Measurements from ENCODE around the gene ZNF579. TPM values are rescaled to one million over a fixed set of nuclear protein-coding genes. Genes with fewer than 3 reads are reported as not detected.

The ZNF579 gene
- total and polyA plus RNA-seq, 2 of the 13 experiments (the other 11 are each of a cell fraction or from before 2014, with no cell fraction given), result 2.1 to 2.9 TPM

DNA sequence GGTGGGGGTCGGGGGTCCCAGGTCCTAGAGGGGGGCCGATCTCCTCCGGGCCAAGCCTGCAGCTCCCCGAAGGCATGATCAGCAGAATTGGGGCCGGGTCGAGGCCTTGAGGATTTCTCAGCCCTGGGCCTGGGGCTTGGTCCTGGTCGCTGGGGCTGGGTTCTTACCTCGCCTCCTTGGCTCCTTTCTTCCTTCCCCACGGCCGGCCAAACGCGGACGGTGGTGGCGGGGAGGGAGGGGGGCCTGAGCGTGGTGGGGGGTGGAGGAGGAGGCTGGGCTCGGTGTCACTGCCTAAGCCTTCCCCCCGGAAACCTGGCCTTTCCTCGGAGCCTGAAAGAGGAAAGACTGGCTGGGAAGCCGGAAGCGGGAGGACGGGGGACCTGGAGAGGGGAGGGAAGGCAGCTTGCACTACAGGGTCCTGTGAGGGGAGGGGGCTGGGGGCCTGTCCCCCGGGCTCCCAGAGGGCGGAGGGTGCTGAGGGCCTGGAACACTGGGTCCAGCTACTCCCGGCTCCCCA is at the start of gene ZNF579 (continued):
- no peak for TF ChIP-seq ZBTB4 (CRISPR knock-in tag; IDR thresholded peaks at IDR 0.05; ENCODE audit: borderline replicate concordance)
- TF ChIP-seq SP1 (IDR thresholded peaks at IDR 0.05), result no peak
- peak; percentile 69; the same call in 1 of the 2 replicates for TF ChIP-seq SP1 (CRISPR knock-in tag; IDR thresholded peaks at IDR 0.05)
- TF ChIP-seq ZEB1 (IDR thresholded peaks at IDR 0.05; ENCODE audit: insufficient replicate concordance, low read depth), result peak; percentile 25
- no peak for TF ChIP-seq NR2F1 (CRISPR knock-in tag; IDR thresholded peaks at IDR 0.05)
- TF ChIP-seq ZNF773 (CRISPR knock-in tag; IDR thresholded peaks at IDR 0.05; ENCODE audit: borderline replicate concordance), result no peak
- no peak for TF ChIP-seq MIXL1 (CRISPR knock-in tag; IDR thresholded peaks at IDR 0.05)
- TF ChIP-seq, protein P1, sequence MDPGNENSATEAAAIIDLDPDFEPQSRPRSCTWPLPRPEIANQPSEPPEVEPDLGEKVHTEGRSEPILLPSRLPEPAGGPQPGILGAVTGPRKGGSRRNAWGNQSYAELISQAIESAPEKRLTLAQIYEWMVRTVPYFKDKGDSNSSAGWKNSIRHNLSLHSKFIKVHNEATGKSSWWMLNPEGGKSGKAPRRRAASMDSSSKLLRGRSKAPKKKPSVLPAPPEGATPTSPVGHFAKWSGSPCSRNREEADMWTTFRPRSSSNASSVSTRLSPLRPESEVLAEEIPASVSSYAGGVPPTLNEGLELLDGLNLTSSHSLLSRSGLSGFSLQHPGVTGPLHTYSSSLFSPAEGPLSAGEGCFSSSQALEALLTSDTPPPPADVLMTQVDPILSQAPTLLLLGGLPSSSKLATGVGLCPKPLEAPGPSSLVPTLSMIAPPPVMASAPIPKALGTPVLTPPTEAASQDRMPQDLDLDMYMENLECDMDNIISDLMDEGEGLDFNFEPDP (CRISPR knock-in tag; conservative IDR thresholded peaks at IDR 0.05), result no peak
- TF ChIP-seq, protein P2, sequence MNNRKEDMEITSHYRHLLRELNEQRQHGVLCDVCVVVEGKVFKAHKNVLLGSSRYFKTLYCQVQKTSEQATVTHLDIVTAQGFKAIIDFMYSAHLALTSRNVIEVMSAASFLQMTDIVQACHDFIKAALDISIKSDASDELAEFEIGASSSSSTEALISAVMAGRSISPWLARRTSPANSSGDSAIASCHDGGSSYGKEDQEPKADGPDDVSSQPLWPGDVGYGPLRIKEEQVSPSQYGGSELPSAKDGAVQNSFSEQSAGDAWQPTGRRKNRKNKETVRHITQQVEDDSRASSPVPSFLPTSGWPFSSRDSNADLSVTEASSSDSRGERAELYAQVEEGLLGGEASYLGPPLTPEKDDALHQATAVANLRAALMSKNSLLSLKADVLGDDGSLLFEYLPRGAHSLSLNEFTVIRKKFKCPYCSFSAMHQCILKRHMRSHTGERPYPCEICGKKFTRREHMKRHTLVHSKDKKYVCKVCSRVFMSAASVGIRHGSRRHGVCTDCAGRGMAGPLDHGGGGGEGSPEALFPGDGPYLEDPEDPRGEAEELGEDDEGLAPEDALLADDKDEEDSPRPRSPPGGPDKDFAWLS (CRISPR knock-in tag; IDR thresholded peaks at IDR 0.05; ENCODE audit: borderline replicate concordance), result no peak
- no peak for TF ChIP-seq ZNF432 (CRISPR knock-in tag; IDR thresholded peaks at IDR 0.05; ENCODE audit: borderline replicate concordance)
- TF ChIP-seq ZNF605 (CRISPR knock-in tag; IDR thresholded peaks at IDR 0.05), result peak; percentile 87
- TF ChIP-seq HDAC2 (CRISPR knock-in tag; IDR thresholded peaks at IDR 0.05), result peak; percentile 66; the same call in 1 of the 2 replicates
- 0 out of 2 replicates have a peak, but pooled peaks have one; percentile 65 for TF ChIP-seq ZNF761 (CRISPR knock-in tag; conservative IDR thresholded peaks at IDR 0.05)
- peak; percentile 81; the same call in 1 of the 2 replicates for TF ChIP-seq SIN3A (IDR thresholded peaks at IDR 0.05; ENCODE audit: borderline replicate concordance, low read depth, low read length)
- TF ChIP-seq MYC (CRISPR knock-in tag; IDR thresholded peaks at IDR 0.05; ENCODE audit: borderline replicate concordance), result no peak; the same call in 1 of the 2 replicates
- TF ChIP-seq, protein P3, sequence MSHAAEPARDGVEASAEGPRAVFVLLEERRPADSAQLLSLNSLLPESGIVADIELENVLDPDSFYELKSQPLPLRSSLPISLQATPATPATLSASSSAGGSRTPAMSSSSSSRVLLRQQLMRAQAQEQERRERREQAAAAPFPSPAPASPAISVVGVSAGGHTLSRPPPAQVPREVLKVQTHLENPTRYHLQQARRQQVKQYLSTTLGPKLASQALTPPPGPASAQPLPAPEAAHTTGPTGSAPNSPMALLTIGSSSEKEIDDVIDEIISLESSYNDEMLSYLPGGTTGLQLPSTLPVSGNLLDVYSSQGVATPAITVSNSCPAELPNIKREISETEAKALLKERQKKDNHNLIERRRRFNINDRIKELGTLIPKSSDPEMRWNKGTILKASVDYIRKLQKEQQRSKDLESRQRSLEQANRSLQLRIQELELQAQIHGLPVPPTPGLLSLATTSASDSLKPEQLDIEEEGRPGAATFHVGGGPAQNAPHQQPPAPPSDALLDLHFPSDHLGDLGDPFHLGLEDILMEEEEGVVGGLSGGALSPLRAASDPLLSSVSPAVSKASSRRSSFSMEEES (CRISPR knock-in tag; IDR thresholded peaks at IDR 0.05), result no peak; the same call in 1 of the 2 replicates
